ENCODE results near the gene CCDC51. TPM values are rescaled to one million over a fixed set of nuclear protein-coding genes. Genes with fewer than 3 reads are reported as not detected.
"Not testable (repeated sequence)": the region's sequence is repeated elsewhere in the genome, so short reads cannot be mapped to it uniquely, and the experiment has no call there.

Gene CCDC51, protein sequence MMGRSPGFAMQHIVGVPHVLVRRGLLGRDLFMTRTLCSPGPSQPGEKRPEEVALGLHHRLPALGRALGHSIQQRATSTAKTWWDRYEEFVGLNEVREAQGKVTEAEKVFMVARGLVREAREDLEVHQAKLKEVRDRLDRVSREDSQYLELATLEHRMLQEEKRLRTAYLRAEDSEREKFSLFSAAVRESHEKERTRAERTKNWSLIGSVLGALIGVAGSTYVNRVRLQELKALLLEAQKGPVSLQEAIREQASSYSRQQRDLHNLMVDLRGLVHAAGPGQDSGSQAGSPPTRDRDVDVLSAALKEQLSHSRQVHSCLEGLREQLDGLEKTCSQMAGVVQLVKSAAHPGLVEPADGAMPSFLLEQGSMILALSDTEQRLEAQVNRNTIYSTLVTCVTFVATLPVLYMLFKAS
- total RNA-seq (2014; rRNA removed), result 28.8 and 29.8 TPM in 2 replicates
- polyA plus RNA-seq (2012), result 27.4 TPM

DNA sequence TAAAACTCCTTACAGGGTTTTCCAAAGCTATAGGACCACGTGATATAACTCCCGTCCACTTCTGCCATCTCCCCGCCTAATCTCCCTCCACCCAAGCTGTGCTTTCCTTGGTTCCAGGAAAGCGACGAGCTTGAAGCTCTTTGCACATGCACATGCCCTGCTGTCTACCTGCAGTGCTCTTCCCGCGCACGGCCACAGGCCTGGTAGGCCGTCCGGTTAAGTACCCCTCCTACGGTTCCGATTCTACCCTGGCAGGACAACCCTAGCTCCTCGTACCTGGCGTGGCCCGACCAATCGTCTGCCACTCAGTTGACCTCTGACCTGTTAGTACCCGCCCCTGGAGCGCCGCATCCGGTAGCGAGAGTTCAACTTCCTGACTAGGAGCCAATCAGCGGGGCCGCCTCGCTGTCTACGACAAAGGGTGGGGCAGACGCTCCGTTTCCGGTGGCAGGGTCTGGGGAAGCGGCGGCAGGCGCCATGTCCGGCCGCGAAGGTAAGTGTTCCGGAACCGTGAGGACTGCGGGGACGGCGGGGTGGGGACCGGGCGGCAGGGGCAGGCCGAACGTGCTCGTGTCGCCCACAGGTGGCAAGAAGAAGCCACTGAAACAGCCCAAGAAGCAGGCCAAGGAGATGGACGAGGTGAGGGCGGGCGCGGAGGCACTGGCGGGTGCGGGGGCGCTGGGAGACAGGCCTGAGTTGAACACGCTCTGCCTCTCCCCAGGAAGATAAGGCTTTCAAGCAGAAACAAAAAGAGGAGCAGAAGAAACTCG is at the start of gene CCDC51, which contains the start of gene TMA7:
Gene CCDC51 (minus strand): TSS at position 300 of the 770 bp plus-strand sequence. CDS start 4,991 bp downstream, outside the sequence.
Gene TMA7 (plus strand): TSS at position 438 of the 770 bp plus-strand sequence. CDS start 40 bp downstream, at position 478.
- peak; percentile 93 for DNase-seq (ENCODE audit: low read depth)

DNA sequence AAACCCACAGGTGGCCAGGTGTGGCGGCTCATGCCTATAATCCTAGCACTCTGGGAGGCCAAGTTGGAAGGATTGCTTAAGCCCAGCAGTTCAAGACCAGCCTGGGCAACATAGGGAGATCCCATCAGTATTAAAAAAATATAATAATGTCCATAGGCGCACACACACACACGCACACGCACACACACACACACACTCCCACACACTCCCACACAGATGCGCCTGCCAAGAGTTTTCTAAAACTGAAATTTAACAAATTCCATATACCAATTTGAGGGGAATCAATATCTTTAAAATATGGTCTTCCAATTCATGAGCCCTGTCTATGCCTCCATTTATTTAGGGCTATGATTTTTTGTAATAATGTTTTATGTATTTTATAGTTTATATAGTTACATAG is 47.0 kb upstream of the CCDC51 start:
- no peak for DNase-seq (ENCODE audit: low read depth)

GRCh38 chr3:48482822-48483221 is 42.9 kb upstream of the CCDC51 start:
- not testable (repeated sequence) for DNase-seq (ENCODE audit: low read depth)

GRCh38 chr3:48480891-48481290 is 41.0 kb upstream of the CCDC51 start:
- DNase-seq (ENCODE audit: low read depth), result not testable (repeated sequence)

GRCh38 chr3:48478626-48479555 is 39.0 kb upstream of the CCDC51 start:
- no peak for DNase-seq (ENCODE audit: low read depth)

DNA sequence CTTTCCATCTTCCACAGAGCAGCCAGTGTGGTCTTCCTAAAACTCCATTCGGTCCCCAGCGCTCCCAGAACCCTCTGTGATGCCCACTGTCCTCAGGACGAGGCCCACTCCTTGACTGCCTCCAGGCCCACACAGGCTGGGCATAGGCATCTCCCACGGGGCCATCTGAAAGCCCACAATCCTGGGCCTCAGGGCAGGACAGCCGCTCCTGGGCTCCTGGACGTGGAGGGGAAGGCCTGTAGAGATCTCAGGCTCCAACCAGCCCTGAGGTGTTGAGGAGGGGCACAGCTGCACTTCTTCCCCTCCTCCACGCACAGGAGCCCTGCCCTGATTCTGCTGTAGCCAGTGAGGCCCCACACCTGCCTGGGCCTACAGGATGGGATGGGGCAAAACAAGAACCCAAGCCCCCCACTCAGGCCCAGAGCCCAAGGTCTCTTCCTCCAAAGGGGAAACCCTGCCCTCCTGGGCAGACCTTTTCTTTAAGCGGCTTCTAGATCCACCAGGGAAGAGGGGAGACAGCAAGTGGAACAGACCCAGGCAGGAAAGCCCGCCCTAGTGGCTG is 38.1 kb upstream of the CCDC51 start:
- no peak for DNase-seq (ENCODE audit: low read depth)

DNA sequence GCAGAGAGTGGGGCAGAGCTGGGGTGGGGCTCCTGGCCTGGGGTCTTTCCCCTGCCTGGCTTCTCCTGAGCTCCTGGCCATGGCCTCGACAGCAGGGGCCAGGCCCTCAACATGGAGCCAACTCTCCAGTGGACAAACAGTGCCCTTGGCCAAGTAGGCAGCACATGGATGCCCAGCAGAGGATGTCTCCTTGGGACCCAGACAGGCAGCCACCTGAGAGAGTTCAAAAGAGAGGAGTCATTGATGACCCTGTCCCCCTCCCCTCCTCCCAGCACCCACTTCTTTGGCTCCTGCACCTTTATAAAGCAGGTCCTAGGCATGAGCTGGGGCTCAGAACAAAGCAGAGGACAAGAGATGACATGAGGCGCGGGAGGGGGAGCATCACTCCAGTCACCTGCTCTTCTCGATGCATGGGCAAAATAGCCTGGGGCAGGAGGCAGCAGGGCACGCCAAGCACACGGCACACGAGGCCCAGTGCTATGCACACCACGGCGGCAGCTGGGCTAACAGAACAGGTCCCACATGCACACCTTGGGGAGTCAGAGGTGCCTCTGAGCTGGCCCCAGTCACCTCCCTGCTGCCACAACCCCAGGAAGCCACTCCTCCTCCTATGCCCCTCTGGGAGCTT is 36.6 kb upstream of the CCDC51 start:
- no peak for DNase-seq (ENCODE audit: low read depth)

DNA sequence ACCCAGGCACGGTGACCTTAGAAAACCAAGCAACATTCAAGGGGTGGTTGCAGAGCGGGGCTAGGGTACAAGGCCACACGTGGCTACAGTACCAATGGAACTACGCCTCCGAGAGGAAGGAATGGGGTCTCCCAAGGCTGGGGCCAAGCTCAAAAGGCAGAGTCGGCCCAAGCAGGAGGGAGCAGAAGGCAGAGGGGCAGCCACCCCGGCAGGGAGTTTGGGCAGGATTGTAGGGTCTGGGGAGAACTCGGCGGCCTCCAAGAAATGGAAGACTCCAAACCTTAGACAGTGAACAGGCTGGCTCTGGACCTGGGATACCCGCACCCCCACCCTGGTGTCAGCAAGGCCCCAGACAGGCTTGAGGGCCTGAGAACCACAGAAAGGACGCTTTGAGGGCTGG is 35.3 kb upstream of the CCDC51 start:
- no peak for DNase-seq (ENCODE audit: low read depth)

- no peak for DNase-seq (ENCODE audit: low read depth)
Observed at GRCh38 chr3:48474619-48475018, 34.7 kb upstream of the CCDC51 start.

GRCh38 chr3:48474031-48474430 is 34.1 kb upstream of the CCDC51 start:
- DNase-seq (ENCODE audit: low read depth), result not testable (repeated sequence)

DNA sequence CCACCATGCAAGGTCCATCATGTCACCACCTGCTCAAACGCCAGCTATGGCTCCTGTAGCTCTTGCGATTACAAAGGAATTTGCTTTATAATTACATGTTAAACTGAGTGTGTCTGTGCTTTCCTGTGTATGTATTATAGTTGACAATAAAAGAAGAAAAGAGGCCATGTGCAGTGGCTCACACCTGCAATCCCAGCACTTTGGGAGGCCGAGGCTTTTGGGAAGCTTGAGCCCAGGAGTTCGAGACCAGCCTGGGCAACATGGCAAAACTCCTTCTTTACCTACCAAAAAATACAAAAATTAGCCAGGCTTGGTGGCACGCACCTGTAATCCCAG is 33.7 kb upstream of the CCDC51 start:
- no peak for DNase-seq (ENCODE audit: low read depth)

DNA sequence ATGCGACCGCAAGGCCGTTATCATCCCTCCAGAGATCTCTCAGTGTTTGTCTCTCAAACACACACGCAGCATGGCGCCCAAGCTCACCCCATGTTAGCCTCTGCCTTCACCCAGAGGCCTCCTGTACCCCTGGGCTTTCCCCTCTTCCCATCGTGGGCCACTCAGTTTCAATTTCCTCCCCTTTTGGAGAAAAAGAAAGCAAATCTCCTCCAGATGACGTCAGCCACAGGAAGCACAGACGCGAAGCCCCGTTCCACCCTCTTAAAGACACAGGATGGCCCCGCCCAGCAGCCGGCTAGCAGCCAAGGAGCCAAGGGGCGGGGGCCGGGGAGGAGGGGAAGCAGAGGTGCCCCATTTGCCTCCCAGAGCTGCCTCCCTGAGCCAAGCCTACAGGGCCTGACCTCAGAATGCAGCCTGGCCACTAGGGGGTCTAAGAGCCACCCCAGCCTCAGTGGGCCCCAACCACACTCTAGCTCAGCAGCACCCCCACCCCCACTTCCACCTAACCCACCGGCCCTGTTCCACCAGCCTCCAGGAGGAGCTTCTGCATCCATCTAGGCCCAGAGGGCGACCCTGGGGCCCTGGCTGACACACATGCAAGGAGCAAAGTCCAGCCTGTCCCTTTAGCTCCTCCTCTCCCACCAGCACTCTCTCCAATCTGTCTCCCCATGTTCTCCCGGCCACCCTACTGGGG is 33.2 kb upstream of the CCDC51 start:
- DNase-seq (ENCODE audit: low read depth), result peak; percentile 91

- DNase-seq (ENCODE audit: low read depth), result no peak
Observed at GRCh38 chr3:48472673-48472922, 32.7 kb upstream of the CCDC51 start.

DNA sequence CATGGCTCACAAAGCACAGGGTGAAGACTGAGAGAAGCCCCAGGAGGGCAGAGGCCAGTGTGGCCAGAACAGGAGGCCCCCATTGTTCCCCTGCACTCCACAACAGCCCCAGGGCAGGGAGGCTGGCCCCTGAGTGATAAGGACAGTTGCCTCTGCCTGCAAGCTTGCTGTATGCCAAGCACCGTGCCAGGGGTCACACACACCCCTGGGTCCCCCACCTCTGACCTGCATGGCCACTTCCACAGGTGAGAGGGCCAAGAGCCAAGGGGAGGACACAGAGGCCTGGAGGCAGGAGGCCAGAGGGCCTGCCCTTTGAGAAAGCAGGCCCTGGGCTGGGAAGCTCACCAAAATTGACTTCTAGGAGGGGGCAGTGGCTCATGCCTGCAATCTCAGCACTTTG is 30.4 kb upstream of the CCDC51 start:
- DNase-seq (ENCODE audit: low read depth), result no peak

- no peak for DNase-seq (ENCODE audit: low read depth)
Observed at GRCh38 chr3:48469046-48469915, 29.4 kb upstream of the CCDC51 start.

DNA sequence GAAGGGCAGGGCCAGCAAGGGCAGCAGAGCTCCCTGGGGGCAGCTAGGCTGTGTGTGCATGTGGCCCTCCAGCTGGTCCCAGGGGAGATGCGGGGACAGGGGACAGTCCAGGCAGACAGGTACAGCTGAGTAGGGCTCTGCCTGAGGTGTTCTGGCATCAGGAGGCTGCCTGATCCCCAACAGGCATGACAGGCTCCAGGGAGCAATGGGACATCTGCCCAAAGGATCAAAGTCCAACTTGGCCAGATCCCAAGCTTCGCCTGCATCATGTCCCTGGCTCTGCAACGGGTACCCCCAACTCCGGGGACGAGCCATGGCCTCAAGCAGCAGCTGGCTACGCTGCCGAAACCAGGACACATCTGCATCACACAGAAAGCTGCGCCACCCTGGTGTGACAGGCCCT is 28.4 kb upstream of the CCDC51 start:
- no peak for DNase-seq (ENCODE audit: low read depth)

GRCh38 chr3:48467473-48468267 is 27.8 kb upstream of the CCDC51 start:
- DNase-seq (ENCODE audit: low read depth), result no peak

- DNase-seq (ENCODE audit: low read depth), result no peak
Observed at GRCh38 chr3:48467110-48467454, 27.2 kb upstream of the CCDC51 start.
